GM18951 (cell line): ENCODE data around the gene ARL10.

ENCODE experiments used
- POLR2A ChIP-seq: IDR thresholded peaks from 4 replicates; pipeline ENCODE4 v1.6.1; 2011; ENCODE audit warnings: mild to moderate bottlenecking; ENCODE audit not compliant: insufficient read length, insufficient read depth; ENCODE audit errors: extremely low read depth
- in situ Hi-C: fragments of 300-500 bp; cut with MboI; formaldehyde crosslinking; loops from one replicate; pipeline ENCODE4 v1.12.0; 2022; ENCODE audit warnings: low sequenced_read_pairs, mixed read lengths, inconsistent platforms; ENCODE audit not compliant: unreplicated experiment

Gene ARL10

GRCh38 chr5:176405656-176406435 is 40.6 kb downstream of the ARL10 start:
- in situ Hi-C loops: loop anchor here (25.0 kb wide), 1 partner anchor 669 kb away; no protein-coding TSS in a partner anchor
- TF ChIP-seq POLR2A: no peak

- in situ Hi-C loops: loop anchor here (25.0 kb wide), 1 partner anchor 669 kb away; no protein-coding TSS in a partner anchor
- no peak for TF ChIP-seq POLR2A
These were observed 41.3 kb downstream of the ARL10 start for GRCh38 chr5:176406436-176407052.

DNA sequence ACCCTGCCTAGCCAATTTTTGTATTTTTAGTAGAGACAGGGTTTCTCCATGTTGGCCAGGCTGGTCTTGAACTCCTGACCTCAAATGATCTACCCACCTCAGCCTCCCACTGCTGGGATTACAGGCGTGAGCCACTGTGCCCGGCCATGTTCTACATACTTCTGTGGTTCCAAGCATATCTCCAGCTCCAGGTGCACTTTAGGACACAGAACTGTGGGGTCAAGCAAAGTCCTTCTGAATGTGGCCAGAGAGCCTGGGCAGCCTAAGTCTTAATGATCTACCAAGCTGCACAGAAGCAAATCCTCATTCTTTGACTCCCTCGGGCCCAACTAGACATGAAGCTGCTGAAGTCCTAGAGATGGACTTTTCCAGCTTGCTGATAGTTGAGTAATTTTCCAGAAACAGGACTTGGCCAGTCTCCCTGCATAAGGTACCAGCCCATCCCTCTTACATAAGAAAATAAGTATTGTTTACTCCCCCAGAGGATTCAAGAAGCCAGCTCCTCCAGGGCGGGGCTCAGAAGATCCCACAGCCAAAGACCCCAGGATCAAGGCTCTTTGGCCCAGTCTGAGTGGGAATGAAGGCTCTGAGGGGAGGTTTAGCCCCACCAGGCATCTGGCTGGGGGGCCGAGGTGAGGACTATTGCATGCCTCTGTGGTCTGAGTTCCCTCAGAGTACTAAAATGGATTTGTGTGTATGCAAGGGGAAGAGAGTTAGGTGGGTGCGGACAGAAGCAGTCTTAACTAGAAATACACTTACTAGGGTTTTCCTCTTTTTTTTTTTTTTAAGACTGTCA is 42.4 kb downstream of the ARL10 start:
- in situ Hi-C loops: loop anchor here (25.0 kb wide), 1 partner anchor 670 kb away; no protein-coding TSS in a partner anchor

DNA sequence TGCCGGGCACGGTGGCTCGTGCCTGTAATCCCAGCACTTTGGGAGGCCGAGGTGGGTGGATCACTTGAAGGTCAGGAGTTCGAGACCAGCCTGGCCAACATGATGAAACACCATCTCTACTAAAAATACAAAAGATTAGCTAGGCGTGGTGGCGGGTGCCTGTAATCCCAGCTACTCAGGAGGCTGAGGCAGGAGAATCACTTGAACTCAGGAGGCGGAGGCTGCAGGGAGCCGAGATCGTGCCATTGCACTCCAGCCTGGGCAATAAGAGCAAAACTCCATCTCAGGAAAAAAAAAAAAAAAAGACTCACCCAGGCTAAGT is 42.9 kb downstream of the ARL10 start:
- in situ Hi-C loops: loop anchor here (25.0 kb wide), 1 partner anchor 671 kb away; no protein-coding TSS in a partner anchor

More for the DNA sequence above, 42.4 kb downstream of the ARL10 start:
- TF ChIP-seq POLR2A: no peak

GRCh38 chr5:176408590-176408989 is 43.3 kb downstream of the ARL10 start:
- no peak for TF ChIP-seq POLR2A
- in situ Hi-C loops: loop anchor here (25.0 kb wide), 1 partner anchor 671 kb away; no protein-coding TSS in a partner anchor

DNA sequence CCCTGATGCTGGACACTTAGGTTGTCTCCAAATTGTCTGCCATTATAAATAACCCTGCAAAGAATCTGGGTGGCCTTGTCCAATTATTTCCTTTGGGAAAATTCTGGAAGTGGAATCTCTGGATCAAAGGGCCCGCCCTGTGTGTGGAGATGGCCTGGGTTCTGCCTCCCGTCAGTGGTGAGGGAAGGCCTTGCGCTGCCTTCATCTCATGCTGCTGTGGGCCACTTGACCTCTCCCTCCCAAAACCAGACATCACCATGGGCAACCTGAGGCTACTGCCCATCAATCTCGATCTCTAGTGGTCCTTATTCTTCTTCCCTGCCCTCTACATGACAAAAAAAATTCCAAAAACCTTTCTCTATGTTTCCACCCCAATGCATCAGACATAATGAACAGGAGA is 44.5 kb downstream of the ARL10 start:
- in situ Hi-C loops: loop anchor here (25.0 kb wide), 1 partner anchor 672 kb away; no protein-coding TSS in a partner anchor
- no peak for TF ChIP-seq POLR2A

GRCh38 chr5:176410486-176411180 is 45.3 kb downstream of the ARL10 start:
- in situ Hi-C loops: loop anchor here (25.0 kb wide), 1 partner anchor 673 kb away; no protein-coding TSS in a partner anchor
- TF ChIP-seq POLR2A: no peak

DNA sequence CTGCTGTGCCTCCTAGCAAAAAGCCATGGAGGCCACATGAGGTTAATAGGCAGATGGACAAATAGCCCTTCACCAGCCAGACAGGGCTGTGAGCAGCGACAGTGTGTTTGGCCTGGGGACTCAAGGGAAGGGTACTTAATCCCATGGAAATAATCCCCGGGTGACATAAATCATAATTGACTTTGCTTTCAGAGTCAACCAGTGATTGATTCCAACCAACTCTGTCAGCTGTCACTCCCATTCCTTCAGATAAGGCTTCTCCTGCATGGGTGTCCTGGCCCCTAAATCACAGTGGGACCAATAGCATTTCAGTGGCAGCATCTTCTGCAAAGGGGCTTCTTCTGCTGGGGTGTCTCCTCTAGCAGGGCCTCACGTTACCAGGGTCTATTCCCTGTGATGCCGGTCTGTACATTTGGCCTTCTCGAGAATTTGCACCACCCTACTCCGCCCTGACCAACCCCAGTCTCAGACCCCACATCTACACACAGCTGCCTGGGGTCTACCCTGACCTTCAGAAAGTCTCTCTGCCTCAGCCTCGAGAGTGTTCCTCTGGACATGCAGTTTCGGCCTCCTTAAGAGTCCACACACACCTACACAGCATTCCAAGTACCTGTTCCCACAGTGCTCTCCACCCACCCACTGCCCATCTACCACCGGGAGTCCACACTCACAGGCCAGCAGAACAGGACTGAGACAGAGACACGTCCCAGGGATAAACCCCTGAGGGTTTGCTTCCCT is 47.4 kb downstream of the ARL10 start:
- in situ Hi-C loops: loop anchor here (25.0 kb wide), 1 partner anchor 675 kb away; no protein-coding TSS in a partner anchor
- TF ChIP-seq POLR2A: no peak

DNA sequence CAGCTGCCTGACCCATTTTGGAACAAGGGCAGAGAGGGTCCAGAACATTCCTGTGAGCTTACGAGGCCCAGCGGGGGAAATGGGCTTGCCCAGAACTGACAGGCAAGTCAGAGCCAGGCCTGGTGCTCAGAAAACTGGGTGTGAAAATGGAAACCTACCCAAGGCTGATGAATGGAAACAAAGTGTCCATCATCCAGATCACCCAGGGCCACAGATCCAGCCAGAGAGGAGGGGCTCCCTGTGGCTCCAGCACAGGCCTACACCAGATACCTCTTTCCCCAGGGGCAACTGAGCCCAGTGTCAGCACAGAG is 47.9 kb downstream of the ARL10 start:
- in situ Hi-C loops: loop anchor here (25.0 kb wide), 1 partner anchor 676 kb away; no protein-coding TSS in a partner anchor
- TF ChIP-seq POLR2A: no peak

GRCh38 chr5:176413709-176414191 is 48.5 kb downstream of the ARL10 start:
- in situ Hi-C loops: loop anchor here (25.0 kb wide), 1 partner anchor 676 kb away; no protein-coding TSS in a partner anchor
- no peak for TF ChIP-seq POLR2A

DNA sequence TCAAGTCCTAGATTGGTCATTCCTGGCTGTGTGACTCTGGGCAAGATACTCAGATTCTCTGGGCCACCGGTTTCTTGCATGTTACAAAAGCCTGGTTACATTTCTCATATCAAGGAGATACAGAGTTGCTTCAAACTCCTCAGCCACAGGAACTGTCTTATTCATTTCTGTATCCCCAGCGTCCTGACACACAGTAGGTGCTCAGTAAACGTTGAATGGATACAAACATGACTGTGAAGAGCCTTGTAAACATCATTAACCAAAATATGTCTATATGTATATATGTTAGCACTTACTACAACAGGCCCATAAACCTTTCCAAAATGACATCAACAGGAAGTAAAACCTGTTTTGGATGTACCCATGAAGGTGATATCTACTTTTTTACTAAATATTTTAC is 49.4 kb downstream of the ARL10 start:
- no peak for TF ChIP-seq POLR2A
- in situ Hi-C loops: loop anchor here (25.0 kb wide), 1 partner anchor 677 kb away; no protein-coding TSS in a partner anchor
